ENCODE measurements around the gene HOXA13.

HOXA13 gene

DNA sequence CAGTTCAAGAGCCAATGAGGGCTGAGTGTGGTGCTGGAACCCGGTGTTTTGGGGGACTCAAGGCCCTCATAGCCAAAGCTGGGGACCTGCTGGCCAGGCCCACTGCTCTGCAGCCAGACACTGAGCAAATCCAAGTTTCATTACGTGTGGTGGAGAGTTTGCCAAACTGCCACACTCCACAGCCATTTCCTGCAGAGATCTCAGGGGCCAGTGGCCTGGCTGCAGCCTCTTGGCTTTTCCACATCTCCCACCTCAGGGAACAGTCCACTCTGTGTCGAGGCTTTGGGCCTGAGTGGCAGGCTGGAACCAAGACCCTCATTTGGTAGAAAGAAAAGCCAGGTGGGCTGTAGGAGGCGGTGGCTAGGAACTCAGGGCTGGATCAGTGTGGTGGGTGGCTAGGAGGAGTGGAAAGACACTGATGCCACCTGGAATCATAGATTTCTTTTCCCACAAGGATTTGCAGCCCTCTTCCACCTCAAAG, 18.1 kb downstream of the HOXA13 start:
- DNase-seq (ENCODE audit: low read depth): no peak

DNA sequence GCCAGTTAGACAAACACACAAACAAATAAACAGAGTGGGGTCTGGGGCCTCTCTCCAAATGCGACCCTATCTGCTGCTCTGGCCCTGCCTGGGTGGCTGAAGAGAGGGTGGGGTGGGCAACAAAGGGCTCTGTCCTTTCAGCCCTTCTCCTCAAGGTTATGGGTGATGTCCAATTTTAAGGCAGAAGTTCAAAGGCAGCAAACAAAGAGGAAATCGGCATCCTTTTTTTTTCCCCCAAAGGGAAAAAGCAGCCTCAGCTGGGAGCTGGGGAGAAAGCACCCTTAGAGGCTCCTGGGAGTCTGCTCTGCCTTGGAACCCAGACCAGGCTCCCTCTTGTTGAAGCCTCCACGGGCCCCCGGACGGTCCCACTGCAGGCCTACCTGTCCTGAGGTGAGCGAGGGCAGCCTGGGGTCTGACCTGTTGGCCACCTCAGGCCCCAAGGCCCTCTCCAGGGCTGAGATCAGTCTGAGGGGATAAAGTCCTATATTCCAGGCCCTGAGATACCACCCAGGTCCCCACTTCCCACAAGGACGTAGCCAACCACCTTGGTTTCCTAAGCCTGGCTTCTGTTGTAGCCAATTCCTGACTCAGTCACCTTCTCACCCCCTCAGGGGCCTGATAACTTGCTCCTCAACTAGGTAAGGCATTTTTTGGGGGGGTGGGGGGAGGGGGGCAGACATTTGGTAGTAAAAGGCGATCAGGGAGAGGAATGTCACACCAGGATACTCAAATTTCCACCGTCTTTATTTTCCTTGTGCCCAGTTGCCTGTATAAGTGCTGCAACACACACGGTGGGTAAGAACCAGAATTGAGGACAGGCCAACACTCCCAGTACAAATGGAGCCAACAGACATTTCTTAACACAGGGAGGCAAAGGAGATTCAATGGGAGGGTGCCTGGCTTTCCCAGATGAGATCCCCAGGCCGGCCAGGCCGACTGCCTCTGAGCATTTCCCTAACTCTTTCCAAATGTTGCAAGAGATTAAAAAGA, 19.2 kb downstream of the HOXA13 start:
- DNase-seq (ENCODE audit: low read depth): no peak

DNA sequence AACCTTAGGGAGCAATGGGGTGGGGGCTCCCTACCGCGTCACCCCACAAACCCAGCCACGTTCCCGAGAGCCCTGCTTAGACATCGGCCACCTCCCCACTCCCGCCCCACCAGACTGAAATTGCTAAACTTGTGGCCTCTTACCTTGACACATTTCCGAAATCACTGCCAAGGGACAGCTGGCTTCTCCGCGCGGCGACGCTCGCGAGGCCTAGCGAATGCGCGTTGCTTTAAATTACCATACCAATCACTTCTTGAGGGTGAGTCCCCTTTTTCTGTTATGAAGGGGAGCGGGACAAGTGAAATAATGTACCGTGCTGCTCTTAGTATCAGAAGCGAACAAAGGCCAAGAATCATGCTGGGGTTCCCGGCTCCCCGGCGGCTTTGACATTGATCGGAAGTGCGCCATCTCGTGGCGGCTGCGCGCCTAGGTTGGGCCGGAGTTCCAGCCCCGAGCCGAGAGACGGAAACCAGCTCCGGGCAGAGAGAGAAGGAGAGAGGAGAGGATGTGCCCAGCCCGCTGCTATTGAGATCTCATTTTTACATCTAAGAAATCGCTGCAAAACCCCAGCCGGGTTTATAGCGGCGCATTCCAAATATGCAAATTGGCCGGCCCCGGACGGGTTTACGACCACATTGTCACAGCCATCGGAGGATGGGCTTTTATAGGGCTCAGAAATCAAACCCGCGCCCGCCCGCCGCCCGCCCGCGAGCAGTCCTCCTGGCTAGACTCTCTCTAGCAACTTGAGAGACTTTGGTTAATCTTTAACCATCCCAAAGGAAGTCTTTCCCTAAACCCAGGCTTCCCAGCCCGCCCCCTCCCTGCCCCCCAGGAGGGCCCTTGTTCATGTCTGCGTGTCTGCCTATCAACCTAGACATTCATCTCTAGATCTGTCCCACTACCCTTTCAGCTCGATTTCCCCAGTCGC, 20.1 kb downstream of the HOXA13 start:
- DNase-seq (ENCODE audit: low read depth): peak; percentile 20

DNA sequence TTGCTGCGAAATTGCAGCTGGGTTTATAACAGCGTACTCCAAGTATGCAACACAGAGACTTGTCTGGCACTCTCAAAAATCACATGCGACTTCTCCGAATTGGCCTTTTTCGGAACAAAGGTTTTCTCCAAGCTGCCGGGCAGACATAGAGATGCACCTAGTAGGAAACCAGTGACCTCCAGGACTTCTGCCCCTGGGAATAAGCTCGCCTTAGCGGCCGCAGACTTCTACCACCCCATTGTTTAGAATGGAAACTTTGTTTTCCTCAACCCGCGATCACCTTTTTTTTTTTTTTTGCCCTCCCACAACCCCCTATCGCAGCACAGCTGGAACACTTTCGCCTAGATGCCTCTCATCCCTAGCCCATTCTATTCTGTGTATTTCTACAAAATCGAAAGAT, 20.9 kb downstream of the HOXA13 start:
- no peak for DNase-seq (ENCODE audit: low read depth)

DNA sequence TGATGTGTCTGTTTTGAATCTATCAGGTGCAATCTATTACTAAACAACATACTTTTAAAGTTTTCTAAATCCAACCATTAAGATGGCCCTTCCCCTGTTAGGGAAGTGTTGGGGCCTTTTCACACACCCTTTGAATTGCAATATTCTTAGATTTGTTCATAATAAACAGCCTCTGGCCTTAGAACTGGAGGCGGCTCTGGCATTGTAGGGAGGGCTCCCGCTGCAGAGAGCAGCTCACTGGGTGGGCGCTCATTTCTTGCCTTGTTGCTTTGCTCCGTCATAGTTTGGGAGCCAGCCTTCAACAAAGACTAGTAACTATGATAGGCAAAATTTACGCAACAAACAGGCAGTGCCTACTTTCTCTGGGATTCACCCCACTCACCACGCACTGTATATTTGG, 21.5 kb downstream of the HOXA13 start:
- no peak for DNase-seq (ENCODE audit: low read depth)

DNA sequence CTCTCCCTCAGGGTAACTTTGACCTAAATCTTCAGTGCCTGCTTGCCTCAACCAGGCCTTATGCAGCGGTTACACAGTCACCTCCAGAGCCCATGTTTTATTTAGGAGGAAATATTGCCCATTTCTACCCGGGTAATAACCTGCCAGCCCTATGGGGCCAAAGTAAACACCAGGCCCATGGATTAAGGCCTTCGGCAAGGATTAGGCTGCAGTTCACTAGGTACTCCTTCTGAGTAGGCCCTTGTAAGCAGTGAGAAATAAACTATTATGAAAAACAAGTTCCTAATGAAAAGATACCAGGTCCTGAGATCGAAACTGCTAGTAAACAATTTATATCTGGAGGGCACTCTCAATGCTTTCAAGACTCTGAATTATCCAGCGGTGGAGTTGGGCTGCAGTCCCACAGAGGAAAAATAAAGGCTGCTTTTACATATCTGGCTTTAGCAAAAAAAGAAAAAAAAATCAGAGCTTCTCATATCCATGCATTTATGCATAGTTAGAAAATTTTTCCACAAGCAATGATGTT, 22.0 kb downstream of the HOXA13 start:
- DNase-seq (ENCODE audit: low read depth): no peak

DNA sequence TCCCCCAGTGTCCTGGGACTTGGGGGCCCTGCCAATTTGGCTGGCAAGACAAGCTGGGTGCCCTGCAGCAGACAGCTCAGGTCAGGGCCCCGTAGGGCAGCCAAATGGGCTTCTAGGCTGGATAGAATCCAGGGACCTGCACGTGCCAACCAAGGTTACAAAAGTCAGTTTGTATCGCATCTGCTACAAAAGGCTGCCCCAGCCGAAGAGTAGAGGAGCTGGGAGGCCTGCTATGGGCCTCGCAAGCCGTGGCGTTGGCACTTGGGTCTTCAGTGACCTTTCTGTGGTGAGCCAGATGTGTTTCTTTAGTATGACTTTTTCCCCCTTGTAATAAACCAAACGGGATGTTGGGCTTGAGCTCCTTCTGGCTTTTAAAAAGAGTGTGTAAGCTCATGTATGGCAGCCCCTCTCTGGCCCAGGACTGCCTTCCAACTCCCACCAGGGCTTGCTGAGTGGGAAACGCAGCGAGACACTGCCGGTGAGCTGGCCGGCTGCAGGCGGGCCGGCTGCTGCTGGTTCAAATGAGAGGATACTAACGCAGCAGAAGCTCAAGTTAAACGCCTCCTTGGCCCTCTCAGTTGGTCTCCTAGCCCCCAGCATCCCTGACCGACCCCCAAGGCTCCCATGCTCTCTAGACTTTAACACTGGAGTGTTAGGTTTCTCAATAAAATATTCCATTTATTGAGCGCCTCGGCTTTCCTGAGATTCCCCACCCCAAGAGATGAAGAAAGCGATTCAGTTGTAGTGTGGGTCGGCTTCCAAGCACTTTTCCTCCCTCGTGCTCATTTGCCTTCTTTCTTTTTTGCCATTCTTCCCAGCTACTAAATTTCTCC, 22.7 kb downstream of the HOXA13 start:
- DNase-seq (ENCODE audit: low read depth): no peak

DNA sequence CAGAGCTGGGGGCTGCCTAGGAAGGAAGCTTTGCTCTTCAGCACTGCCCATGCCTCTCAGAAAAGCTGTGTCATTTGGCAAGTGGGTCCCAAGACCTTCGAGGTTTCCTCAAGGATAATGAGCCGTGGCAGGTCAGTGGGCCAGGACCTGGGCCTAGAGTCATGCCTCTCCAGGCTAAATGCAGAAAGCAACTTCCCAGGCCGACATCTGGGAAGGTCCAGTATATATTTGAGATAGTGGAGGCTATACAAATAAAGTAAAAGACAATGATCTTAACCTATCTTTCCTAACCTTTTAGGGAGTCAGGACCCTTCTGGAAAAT, 23.4 kb downstream of the HOXA13 start:
- DNase-seq (ENCODE audit: low read depth): no peak

DNA sequence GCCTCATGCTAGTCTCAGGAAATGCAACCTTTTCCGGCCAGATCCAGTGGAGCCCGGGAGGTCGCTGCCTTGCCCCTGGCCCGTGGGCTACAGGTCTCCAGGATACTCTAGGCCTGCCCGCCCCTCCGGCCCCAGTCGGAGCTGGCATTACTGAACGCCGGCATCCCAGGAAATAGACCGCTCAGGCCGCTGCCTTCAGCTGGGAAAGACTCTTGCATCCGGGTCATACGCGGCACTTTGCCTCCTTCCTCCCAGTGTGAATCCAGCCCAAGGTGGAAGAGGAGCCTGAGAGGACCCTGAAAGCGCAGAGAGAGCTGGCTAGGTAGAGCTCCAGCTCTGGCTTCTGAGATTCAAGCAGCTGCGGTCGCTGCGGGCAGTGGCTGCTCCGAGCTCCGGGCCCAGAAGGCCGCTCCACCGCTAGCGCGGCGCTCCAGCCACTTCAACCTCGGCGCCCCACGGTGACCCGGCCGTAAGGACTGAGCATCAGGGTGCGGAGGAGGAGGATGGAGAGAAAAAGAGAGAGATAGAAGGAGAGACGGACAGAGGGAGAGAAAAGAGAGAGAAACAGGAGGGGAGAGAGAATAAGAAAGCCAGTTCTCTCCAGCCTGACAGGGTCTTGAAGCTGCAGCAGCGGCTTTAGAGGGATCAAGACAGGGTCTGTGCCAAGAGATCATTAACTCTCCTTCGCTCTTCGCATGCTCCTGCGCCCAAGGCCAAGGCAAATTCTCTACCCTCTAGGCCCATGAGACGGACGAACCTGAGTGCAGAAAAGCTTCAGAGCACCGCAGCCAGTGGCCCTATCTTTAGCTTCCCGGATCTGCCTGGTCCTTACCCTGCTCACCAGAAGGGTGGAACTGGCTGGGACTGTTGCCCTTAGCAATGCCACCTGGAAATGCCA, 24.0 kb downstream of the HOXA13 start:
- DNase-seq (ENCODE audit: low read depth): no peak

DNA sequence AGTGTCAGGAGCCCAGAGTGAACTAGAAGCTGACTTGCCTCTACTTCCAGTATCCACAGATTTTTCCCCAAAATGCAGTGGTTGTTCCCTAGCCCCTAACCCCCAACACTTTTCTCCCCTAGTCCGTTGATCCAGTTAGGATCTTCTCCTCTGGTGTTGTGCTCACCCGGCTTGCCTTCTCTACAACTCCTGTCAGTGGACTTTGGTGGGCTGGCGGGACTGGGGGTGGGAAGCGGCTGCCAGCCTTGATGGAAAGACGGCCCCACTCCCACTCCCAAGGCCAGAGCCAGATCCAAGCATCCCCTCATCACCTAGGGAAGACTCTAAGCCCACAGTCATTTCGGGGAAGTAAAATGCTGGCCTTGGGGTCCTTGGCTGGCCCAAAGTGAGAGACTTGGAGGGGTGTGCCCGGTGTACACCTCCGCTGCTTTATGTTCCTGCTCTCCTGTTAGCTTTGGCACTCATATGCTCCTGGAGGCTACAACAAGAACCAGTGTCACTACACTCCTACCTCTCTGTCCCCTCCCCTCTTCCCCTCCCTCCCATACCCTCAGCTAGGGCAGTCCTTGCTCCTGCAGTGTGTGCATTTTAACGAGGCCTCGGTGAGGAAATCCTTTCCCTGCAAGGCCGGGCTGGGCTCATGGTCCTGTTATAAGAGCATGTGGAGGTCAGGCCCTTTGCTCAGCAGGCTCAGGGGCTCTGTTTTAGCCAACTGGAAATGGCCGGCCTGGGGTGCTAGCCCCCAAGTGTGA, 24.8 kb downstream of the HOXA13 start:
- no peak for DNase-seq (ENCODE audit: low read depth)

DNA sequence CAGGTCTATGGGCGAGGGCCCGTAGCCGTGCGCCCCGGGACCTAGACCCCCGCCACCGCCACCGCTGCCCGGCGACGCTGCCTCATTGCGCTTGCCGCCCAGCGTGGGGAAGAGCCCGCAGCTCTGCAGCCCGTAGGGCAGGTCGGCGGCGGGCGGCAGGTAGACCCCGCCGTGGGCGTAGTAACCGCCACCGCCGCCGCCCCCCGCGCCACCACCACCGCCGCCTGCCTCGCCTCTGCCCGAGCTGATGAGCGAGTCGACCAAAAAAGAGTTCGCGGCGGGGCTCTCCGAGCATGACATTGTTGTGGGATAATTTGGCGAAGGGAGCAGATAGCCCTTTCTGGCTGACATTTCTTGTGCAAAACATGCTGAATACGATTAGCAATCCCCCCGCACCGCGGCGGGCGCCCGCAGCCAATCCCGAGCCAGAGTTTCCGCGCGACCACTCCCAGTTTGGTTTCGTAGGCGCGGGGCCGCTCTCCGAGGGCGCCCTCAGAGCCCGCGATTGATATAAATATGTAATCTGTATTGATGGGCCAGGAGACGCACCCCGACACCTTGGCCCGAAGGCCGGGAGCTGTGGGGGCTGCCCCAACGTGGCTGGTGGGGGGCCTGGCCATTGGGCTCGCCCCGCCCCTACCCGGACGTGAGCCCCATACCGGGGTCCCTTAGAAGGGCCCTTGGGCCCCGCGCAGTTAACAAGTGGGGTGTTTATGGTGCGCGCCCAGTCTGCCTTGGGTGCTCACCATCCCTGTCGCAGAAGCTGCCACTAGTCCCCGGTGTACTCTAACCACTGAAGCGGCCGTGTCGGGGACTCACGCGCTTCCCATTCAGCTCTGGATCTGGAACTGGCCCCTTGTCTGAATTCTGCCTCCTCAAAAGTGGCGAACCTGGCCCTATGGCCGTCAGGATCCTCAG, 25.7 kb downstream of the HOXA13 start, which contains the start of gene HOXA10:
HOXA10 (minus strand) TSS at position 365 of the 918 bp plus-strand sequence; CDS start at position 351, 14 bp downstream.
- no peak for DNase-seq (ENCODE audit: low read depth)

DNA sequence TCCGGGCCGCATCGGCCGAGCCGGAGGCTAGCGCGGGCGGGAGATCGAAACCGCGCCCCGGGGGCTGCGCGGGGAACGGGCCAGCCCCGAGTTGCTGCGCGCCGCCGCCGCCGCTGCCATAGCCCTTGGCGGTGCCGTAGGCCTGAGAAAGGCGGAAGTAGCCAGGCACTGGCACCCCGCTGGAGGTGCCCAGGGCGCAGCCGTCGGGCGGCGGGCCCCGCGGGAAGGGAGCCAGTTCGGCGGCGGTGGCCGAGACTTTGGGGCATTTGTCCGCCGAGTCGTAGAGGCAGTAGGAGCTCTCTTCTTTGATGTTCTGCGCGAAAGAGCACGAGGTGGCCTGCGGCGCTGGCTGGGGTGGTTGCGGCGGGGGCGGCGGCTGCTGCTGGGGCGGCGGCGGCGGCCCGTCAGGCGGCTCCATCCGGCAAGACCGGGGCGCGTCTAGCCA, 26.4 kb downstream of the HOXA13 start:
- DNase-seq (ENCODE audit: low read depth): no peak

DNA sequence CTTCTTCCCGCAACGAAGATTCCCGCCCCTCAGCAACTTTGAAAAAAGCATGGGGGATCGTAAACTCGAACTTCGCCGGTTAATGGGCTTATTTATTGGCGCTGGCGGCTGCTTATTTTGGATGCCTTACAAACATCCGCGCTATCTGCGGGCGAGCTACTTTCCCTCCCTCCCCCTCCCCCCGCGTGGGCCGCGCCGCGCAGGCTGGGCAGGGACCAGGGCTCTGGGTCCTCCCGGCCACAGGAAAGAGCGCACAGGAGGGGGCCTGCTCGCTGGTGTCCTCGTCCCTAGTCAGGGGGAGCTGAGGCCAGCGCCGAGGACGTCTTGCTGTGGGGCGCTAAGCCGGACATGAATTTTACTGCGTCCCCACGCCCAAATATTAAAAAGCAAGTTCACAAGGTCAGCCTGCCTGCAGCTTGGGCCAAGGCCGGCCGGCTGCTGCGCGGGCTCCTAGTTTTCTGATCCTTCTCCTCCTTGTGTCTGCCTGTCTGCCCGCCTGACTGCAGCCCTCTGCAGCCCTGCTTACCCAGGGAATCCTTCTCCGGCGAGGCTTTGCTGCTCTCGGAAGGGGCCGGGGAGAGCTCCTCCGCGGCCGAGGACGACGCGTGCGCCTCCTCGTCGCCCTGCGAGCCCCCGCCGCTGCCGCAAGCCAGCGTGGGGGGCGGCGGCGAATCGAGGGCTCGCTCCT, 26.9 kb downstream of the HOXA13 start:
- DNase-seq (ENCODE audit: low read depth): no peak

DNA sequence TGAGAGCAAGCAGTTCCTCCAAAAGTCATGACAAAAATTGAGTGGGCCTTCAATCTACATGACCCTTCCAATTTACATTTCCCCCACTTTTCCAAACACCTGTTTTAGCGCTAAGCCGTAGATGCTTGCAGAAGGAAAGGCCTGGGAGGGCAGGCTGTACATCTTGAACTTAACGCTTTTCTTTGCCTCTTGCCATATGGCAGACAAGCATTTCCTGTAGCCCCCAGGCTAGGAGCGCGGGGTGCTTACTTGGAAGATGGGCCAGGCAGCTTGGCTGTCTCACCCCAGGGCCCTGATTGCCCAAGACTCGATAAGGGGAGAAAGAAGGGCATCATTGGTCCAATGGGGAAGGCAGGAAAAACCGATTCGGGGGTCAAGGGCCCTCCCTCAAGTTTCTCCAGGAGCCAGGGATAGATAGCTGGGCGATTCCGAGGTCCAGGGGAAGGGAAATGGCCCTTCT, 27.5 kb downstream of the HOXA13 start:
- DNase-seq (ENCODE audit: low read depth): no peak

DNA sequence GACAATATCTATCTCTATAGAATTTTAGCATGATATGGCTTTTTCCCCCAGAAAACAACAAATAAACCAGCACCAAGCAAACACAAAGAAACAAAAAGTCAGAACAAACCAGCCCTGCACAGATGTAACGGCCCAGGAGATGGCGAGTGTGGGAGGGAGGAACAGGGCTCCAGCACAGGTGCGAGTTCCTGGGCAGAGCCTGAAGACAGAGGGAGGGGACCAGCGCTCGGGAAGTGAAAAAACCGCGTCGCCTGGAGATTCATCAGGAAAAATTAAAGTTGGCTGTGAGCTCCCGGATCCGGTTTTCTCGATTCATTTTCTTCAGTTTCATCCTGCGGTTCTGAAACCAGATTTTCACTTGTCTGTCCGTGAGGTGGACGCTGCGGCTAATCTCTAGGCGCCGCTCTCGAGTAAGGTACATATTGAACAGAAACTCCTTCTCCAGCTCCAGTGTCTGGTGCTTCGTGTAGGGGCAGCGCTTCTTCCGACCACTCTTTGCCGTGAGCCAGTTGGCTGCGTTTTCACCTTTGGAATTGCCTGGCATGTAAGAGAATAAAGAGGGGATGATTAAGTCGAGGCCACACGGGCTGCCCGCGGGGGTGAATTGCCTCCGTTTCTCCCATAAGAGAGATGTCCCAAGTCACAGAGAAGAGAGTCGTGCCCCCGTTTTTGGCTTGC, 28.1 kb downstream of the HOXA13 start:
- no peak for DNase-seq (ENCODE audit: low read depth)

DNA sequence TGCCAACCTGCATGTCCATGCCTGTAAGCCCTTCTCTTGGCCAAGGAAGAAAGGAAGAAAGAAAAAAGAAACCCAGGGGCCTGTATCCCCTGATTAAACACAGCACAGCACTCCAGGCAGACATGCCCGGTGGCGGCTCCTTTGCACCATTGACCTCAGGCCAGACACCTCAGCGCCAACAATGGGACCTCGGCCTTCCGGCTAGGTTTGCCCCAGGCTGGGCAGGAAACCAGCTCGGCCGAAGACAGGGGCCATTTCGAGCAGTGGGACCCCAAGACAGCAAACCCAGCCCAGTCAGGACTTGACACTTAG, 28.6 kb downstream of the HOXA13 start:
- no peak for DNase-seq (ENCODE audit: low read depth)
